ENCODE results near the gene FIGLA. TPM values are rescaled to one million over a fixed set of nuclear protein-coding genes. Genes with fewer than 3 reads are reported as not detected.

Gene FIGLA
- total RNA-seq, 1 experiment from 2014 or later = not detected

DNA sequence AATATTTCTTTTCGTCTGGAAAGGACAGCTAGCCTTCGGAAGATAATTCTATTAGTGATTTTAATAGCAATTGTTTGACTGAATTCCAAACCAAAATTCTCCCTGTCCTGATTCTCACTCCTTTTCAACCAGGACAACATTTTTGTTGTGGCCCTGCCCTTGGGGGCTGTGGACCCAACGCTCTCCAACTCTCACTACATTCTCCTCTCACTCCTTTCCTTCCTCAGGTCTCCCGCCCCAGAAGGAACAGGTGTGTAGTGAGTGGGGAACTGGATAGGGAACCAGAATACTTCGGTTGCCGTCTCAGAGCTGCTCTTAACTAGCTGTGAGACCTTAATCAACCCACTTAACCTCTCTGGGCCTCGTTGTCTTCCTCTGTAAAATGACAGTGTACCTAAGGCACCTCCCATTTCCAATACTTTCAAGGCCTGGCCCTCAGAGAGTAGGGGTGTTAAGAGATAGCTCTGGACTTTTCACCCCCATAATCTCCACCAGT is 21.8 kb downstream of the FIGLA start:
- peak overlapping the region; percentile 96; the same call in 1 of the 2 replicates for H3K27ac Mint-ChIP-seq

DNA sequence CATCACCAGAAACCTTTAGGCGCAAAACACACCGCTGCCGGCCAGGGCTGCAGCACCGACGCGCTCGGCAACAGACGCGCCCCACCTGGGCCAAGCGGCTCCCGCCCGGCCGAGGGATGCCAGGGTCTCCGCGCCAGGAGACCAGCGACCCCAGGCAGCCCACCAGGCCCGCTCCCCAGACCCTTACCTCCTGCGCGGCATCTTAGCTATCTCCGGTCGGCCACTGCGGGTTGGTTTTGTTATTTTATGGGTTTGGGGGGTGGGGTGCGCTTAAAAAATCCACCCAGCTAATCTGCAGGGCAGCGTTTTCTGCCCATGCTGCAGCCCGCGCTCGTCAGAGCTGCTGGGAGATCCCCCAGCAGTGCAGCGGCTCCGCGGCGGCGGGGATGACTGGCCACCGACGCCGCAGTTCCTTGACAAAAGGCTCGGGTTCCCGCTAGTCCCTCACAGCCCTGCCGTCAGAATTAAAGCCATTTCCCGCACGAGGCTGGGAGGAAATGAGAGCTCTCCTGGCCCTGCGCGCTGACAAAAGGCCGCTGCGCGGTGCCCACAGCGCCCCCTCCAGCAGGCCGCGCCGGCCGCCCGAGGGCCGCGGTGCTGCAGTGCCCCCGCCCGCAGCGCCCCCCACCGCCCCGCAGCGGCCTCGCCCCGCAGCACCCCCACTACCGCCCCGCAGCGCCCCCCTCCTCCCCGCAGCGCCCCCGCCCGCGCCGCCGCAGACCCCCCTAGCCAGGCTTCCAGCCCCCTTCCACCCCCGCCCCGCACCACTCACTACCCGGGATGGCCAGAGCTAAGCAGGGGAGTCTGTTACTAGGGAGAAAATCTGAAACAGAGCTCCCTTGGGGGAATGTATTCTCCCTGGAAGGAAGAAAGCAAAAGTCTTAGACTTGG is 22.5 kb downstream of the FIGLA start, which contains the start of gene ADD2:
Gene ADD2, minus strand, starts transcription at position 502 of the 891 bp plus-strand sequence. CDS start 61,792 bp downstream, outside the sequence.
- ATAC-seq = peak; percentile 69
- CTCF ChIA-PET = interaction anchor here (0.6 to 3.1 kb wide), 57 partner anchors 9 to 510 kb away, joined by 3 to 50 read pairs (median 5); partner anchors contain the start of genes ATP6V1B1, FIGLA and PCYOX1
- H3K27me3 Mint-ChIP-seq (ENCODE audit: low read depth) = peaks cover 4% of the 10 kb centered on the region
- H3K36me3 Mint-ChIP-seq = peaks cover 8% of the 10 kb centered on the region; the same call in 1 of the 2 replicates
- POLR2A ChIA-PET = interaction anchor here (0.6 to 1.3 kb wide), 4 partner anchors 57 to 148 kb away, joined by 3 to 4 read pairs (median 3); no protein-coding TSS in a partner anchor
- H3K9me3 Mint-ChIP-seq = no peaks in the 10 kb centered on the region
- H3K27ac Mint-ChIP-seq = peak within 1 kb of the TSS; percentile 96
- DNase-seq (ENCODE audit: low spot score) = peak; percentile 74
- H3K4me1 Mint-ChIP-seq = peaks cover 49% of the 10 kb centered on the region
- H3K4me3 Mint-ChIP-seq = peak within 1 kb of the TSS; percentile 91
- TF ChIP-seq, protein P1, sequence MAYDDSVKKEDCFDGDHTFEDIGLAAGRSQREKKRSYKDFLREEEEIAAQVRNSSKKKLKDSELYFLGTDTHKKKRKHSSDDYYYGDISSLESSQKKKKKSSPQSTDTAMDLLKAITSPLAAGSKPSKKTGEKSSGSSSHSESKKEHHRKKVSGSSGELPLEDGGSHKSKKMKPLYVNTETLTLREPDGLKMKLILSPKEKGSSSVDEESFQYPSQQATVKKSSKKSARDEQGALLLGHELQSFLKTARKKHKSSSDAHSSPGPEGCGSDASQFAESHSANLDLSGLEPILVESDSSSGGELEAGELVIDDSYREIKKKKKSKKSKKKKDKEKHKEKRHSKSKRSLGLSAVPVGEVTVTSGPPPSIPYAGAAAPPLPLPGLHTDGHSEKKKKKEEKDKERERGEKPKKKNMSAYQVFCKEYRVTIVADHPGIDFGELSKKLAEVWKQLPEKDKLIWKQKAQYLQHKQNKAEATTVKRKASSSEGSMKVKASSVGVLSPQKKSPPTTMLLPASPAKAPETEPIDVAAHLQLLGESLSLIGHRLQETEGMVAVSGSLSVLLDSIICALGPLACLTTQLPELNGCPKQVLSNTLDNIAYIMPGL (CRISPR knock-in tag; IDR thresholded peaks at IDR 0.05) = peak; percentile 93
- no peak for TF ChIP-seq TEAD1 (CRISPR knock-in tag; IDR thresholded peaks at IDR 0.05)
- 0 out of 2 replicates have a peak, but pooled peaks have one; percentile 48 for TF ChIP-seq ETV6 (CRISPR knock-in tag; IDR thresholded peaks at IDR 0.05)
- 0 out of 2 replicates have a peak, but pooled peaks have one; percentile 67 for TF ChIP-seq MYBL2 (CRISPR knock-in tag; IDR thresholded peaks at IDR 0.05)
- TF ChIP-seq ZNF263 (CRISPR knock-in tag; IDR thresholded peaks at IDR 0.05; ENCODE audit: low read depth) = no peak
- TF ChIP-seq KAT7 (CRISPR knock-in tag; IDR thresholded peaks at IDR 0.05; ENCODE audit: borderline replicate concordance) = 0 out of 2 replicates have a peak, but pooled peaks have one; percentile 38
- peak; percentile 24; the same call in 1 of the 2 replicates for TF ChIP-seq FOXK1 (CRISPR knock-in tag; IDR thresholded peaks at IDR 0.05)
- TF ChIP-seq NFYB (CRISPR knock-in tag; conservative IDR thresholded peaks at IDR 0.05; ENCODE audit: low read depth) = no peak
- TF ChIP-seq CREM (CRISPR knock-in tag; IDR thresholded peaks at IDR 0.05) = 0 out of 2 replicates have a peak, but pooled peaks have one; percentile 34
- TF ChIP-seq, protein P2, sequence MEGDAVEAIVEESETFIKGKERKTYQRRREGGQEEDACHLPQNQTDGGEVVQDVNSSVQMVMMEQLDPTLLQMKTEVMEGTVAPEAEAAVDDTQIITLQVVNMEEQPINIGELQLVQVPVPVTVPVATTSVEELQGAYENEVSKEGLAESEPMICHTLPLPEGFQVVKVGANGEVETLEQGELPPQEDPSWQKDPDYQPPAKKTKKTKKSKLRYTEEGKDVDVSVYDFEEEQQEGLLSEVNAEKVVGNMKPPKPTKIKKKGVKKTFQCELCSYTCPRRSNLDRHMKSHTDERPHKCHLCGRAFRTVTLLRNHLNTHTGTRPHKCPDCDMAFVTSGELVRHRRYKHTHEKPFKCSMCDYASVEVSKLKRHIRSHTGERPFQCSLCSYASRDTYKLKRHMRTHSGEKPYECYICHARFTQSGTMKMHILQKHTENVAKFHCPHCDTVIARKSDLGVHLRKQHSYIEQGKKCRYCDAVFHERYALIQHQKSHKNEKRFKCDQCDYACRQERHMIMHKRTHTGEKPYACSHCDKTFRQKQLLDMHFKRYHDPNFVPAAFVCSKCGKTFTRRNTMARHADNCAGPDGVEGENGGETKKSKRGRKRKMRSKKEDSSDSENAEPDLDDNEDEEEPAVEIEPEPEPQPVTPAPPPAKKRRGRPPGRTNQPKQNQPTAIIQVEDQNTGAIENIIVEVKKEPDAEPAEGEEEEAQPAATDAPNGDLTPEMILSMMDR (IDR thresholded peaks at IDR 0.05) = 0 out of 2 replicates have a peak, but pooled peaks have one; percentile 25
- peak; percentile 49; the same call in 1 of the 2 replicates for TF ChIP-seq SP1 (CRISPR knock-in tag; conservative IDR thresholded peaks at IDR 0.05)
- peak; percentile 70; the same call in 1 of the 2 replicates for TF ChIP-seq FOXP1 (CRISPR knock-in tag; IDR thresholded peaks at IDR 0.05; ENCODE audit: borderline replicate concordance)
- no peak for TF ChIP-seq GRHL2 (CRISPR knock-in tag; IDR thresholded peaks at IDR 0.05; ENCODE audit: insufficient replicate concordance, severe bottlenecking)
- TF ChIP-seq, protein P3, sequence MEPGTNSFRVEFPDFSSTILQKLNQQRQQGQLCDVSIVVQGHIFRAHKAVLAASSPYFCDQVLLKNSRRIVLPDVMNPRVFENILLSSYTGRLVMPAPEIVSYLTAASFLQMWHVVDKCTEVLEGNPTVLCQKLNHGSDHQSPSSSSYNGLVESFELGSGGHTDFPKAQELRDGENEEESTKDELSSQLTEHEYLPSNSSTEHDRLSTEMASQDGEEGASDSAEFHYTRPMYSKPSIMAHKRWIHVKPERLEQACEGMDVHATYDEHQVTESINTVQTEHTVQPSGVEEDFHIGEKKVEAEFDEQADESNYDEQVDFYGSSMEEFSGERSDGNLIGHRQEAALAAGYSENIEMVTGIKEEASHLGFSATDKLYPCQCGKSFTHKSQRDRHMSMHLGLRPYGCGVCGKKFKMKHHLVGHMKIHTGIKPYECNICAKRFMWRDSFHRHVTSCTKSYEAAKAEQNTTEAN (CRISPR knock-in tag; IDR thresholded peaks at IDR 0.05) = 0 out of 2 replicates have a peak, but pooled peaks have one; percentile 54
- TF ChIP-seq, protein P4, sequence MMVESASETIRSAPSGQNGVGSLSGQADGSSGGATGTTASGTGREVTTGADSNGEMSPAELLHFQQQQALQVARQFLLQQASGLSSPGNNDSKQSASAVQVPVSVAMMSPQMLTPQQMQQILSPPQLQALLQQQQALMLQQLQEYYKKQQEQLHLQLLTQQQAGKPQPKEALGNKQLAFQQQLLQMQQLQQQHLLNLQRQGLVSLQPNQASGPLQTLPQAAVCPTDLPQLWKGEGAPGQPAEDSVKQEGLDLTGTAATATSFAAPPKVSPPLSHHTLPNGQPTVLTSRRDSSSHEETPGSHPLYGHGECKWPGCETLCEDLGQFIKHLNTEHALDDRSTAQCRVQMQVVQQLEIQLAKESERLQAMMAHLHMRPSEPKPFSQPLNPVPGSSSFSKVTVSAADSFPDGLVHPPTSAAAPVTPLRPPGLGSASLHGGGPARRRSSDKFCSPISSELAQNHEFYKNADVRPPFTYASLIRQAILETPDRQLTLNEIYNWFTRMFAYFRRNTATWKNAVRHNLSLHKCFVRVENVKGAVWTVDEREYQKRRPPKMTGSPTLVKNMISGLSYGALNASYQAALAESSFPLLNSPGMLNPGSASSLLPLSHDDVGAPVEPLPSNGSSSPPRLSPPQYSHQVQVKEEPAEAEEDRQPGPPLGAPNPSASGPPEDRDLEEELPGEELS (CRISPR knock-in tag; IDR thresholded peaks at IDR 0.05) = no peak

More for the DNA sequence above, 21.8 kb downstream of the FIGLA start:
- Mint-ChIP-seq H3K27me3 (ENCODE audit: low read depth) (peaks cover 9% of the 10 kb centered on the region), H3K4me1 (peaks cover 46% of the 10 kb centered on the region), H3K4me3 (peak overlapping the region; percentile 72), H3K36me3 (peaks cover 6% of the 10 kb centered on the region; the same call in 1 of the 2 replicates), H3K9me3 (no peaks in the 10 kb centered on the region)
- ChIA-PET CTCF (interaction anchor here (0.6 to 3.1 kb wide), 51 partner anchors 10 to 511 kb away, joined by 3 to 50 read pairs (median 5); partner anchors contain the start of genes ATP6V1B1, FIGLA and PCYOX1), POLR2A (interaction anchor here (1.0 to 1.3 kb wide), 3 partner anchors 58 to 97 kb away, joined by 3 to 4 read pairs (median 3); no protein-coding TSS in a partner anchor)
- DNase-seq (ENCODE audit: low spot score) (no peak), ATAC-seq (0 out of 2 replicates have a peak, but pooled peaks have one; percentile 2)
- no peak for TF ChIP-seq NR3C1 (CRISPR knock-in tag; conservative IDR thresholded peaks at IDR 0.05; ENCODE audit: low read depth)
- TF ChIP-seq, protein P5, sequence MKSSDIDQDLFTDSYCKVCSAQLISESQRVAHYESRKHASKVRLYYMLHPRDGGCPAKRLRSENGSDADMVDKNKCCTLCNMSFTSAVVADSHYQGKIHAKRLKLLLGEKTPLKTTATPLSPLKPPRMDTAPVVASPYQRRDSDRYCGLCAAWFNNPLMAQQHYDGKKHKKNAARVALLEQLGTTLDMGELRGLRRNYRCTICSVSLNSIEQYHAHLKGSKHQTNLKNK (CRISPR knock-in tag; IDR thresholded peaks at IDR 0.05) = no peak
- no peak for TF ChIP-seq SP1 (CRISPR knock-in tag; conservative IDR thresholded peaks at IDR 0.05)
- TF ChIP-seq, protein P6, sequence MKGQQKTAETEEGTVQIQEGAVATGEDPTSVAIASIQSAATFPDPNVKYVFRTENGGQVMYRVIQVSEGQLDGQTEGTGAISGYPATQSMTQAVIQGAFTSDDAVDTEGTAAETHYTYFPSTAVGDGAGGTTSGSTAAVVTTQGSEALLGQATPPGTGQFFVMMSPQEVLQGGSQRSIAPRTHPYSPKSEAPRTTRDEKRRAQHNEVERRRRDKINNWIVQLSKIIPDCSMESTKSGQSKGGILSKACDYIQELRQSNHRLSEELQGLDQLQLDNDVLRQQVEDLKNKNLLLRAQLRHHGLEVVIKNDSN (CRISPR knock-in tag; IDR thresholded peaks at IDR 0.05) = no peak
- no peak for TF ChIP-seq ZNF317 (CRISPR knock-in tag; IDR thresholded peaks at IDR 0.05; ENCODE audit: borderline replicate concordance, low read depth)
- no peak for TF ChIP-seq ZNF671 (CRISPR knock-in tag; IDR thresholded peaks at IDR 0.05)
- TF ChIP-seq, protein P7, sequence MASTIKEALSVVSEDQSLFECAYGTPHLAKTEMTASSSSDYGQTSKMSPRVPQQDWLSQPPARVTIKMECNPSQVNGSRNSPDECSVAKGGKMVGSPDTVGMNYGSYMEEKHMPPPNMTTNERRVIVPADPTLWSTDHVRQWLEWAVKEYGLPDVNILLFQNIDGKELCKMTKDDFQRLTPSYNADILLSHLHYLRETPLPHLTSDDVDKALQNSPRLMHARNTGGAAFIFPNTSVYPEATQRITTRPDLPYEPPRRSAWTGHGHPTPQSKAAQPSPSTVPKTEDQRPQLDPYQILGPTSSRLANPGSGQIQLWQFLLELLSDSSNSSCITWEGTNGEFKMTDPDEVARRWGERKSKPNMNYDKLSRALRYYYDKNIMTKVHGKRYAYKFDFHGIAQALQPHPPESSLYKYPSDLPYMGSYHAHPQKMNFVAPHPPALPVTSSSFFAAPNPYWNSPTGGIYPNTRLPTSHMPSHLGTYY (CRISPR knock-in tag; IDR thresholded peaks at IDR 0.05) = no peak
- TF ChIP-seq ZNF416 (CRISPR knock-in tag; IDR thresholded peaks at IDR 0.05) = no peak

Data from WTC11 (cell line).